Amygdala (tissue), 56 donors: ENCODE results near the gene PDE6B.
"Not testable (repeated sequence)": the region's sequence is repeated elsewhere in the genome, so short reads cannot be mapped to it uniquely, and the experiment has no call there.

ENCODE experiments used
- DNase-seq, 56 donors: peaks; one replicate each; lab custom pipeline; 2025; lab: John Stamatoyannopoulos, UW

PDE6B gene

GRCh38 chr4:680928-681645, 55.7 kb downstream of the PDE6B start:
- DNase-seq: peak in 11 of 56 donors; percentile 10 to 52 (median 33)

GRCh38 chr4:681736-682451, 56.5 kb downstream of the PDE6B start:
- DNase-seq: peak in 1 of 56 donors; percentile 29

GRCh38 chr4:682490-683172, 57.3 kb downstream of the PDE6B start:
- no peak for DNase-seq

GRCh38 chr4:683247-683897, 58.0 kb downstream of the PDE6B start:
- DNase-seq: no peak

- DNase-seq: peak in 36 of 56 donors; percentile 14 to 77 (median 54)
Observed at GRCh38 chr4:683982-684622, 58.7 kb downstream of the PDE6B start.

- DNase-seq: no peak
Observed at GRCh38 chr4:684623-685327, 59.4 kb downstream of the PDE6B start.

- DNase-seq: no peak
Observed at GRCh38 chr4:685679-686412, 60.5 kb downstream of the PDE6B start.

GRCh38 chr4:686413-687040, 61.2 kb downstream of the PDE6B start:
- DNase-seq: no peak

GRCh38 chr4:687048-687970, 61.9 kb downstream of the PDE6B start:
- no peak for DNase-seq

GRCh38 chr4:687971-688853, 62.8 kb downstream of the PDE6B start:
- no peak for DNase-seq

GRCh38 chr4:688854-689681, 63.7 kb downstream of the PDE6B start, which contains the start of gene SLC49A3:
SLC49A3 (minus strand) TSS chr4:689151; CDS start chr4:689127, 24 bp downstream.
- DNase-seq: no peak

GRCh38 chr4:689723-690122, 64.3 kb downstream of the PDE6B start:
- no peak for DNase-seq

- DNase-seq: no peak
Observed at GRCh38 chr4:692771-693554, 67.6 kb downstream of the PDE6B start.

GRCh38 chr4:694341-694940, 69.1 kb downstream of the PDE6B start:
- DNase-seq: not testable (repeated sequence)
